OCI-LY1 (cell line): ENCODE data around the gene KCNMB2.

ENCODE experiments used
- EZH2 ChIP-seq: fragments of 200-600 bp; sonication (generic), shearing (Covaris generic); IDR thresholded peaks from 2 replicates; pipeline ENCODE4 v1.8.0; 2017; ENCODE audit warnings: borderline replicate concordance, mixed run types, mild to moderate bottlenecking, antibody characterized with exemption, low read length, moderate library complexity, mixed read lengths
- TF ChIP-seq, protein P1 (sequence below): fragments of 200-600 bp; sonication (generic), shearing (Covaris generic); IDR thresholded peaks from 2 replicates; pipeline ENCODE4 v1.5.1; 2017; ENCODE audit warnings: mild to moderate bottlenecking, antibody characterized with exemption, low read length, moderate library complexity, mixed read lengths

DNA sequence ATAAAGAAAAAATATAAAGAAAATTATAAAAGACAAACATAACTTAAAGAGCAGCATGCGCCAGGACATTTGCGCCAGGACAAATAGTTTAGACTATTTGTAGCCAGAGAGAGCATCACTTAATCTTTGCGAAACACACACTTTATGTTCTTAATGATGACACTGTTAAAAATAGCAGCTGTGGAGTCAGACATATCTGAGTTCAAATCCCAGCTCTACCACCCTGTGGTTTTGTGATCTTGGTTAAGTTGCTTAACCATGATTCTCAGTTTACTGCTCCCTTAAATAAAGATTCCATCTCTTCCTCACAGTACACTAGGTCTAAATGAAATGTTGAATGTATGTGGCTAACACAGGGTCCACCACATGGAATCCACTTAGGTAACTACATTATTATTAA lies 31.4 kb downstream of the KCNMB2 start:
- TF ChIP-seq, protein P1, sequence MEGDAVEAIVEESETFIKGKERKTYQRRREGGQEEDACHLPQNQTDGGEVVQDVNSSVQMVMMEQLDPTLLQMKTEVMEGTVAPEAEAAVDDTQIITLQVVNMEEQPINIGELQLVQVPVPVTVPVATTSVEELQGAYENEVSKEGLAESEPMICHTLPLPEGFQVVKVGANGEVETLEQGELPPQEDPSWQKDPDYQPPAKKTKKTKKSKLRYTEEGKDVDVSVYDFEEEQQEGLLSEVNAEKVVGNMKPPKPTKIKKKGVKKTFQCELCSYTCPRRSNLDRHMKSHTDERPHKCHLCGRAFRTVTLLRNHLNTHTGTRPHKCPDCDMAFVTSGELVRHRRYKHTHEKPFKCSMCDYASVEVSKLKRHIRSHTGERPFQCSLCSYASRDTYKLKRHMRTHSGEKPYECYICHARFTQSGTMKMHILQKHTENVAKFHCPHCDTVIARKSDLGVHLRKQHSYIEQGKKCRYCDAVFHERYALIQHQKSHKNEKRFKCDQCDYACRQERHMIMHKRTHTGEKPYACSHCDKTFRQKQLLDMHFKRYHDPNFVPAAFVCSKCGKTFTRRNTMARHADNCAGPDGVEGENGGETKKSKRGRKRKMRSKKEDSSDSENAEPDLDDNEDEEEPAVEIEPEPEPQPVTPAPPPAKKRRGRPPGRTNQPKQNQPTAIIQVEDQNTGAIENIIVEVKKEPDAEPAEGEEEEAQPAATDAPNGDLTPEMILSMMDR, result no peak
- TF ChIP-seq EZH2, result no peak
